ENCODE data around the gene TRAPPC10.

TRAPPC10 gene

GRCh38 chr21:44067011-44067839 lies 55.1 kb downstream of the TRAPPC10 start:
- Histone ChIP-seq H3K4me3 (ENCODE audit: low read depth in 1 of 2, low read length in 1 of 2) (no peak overlapping the region), H3K36me3 (peaks cover 83% of the 10 kb centered on the region)

GRCh38 chr21:44070391-44070790 lies 58.3 kb downstream of the TRAPPC10 start:
- Histone ChIP-seq H3K9me3 (no peaks in the 10 kb centered on the region), H3K4me3 (ENCODE audit: low read depth in 1 of 2, low read length in 1 of 2) (no peak overlapping the region), H3K27me3 (no peaks in the 10 kb centered on the region), H3K36me3 (peaks cover 84% of the 10 kb centered on the region), H3K4me1 (ENCODE audit: control insufficient read depth in 1 of 2, insufficient read depth in 1 of 2, low read depth in 1 of 2, low read length in 1 of 2) (peaks cover 0 to 6% of the 10 kb centered on the region in 2 experiments), H3K27ac (no peak overlapping the region)
- no peak for TF ChIP-seq CTCF (IDR thresholded peaks at IDR 0.05)

More at GRCh38 chr21:44067011-44067839, 55.1 kb downstream of the TRAPPC10 start:
- Histone ChIP-seq H3K27ac (no peak overlapping the region), H3K27me3 (no peaks in the 10 kb centered on the region), H3K9me3 (no peaks in the 10 kb centered on the region), H3K4me1 (ENCODE audit: control insufficient read depth in 1 of 2, insufficient read depth in 1 of 2, low read depth in 1 of 2, low read length in 1 of 2) (peaks cover 0 to 8% of the 10 kb centered on the region in 2 experiments)
- no peak for TF ChIP-seq CTCF (IDR thresholded peaks at IDR 0.05)

GRCh38 chr21:44071359-44072104 lies 59.4 kb downstream of the TRAPPC10 start:
- Histone ChIP-seq H3K27ac (no peak overlapping the region), H3K36me3 (peaks cover 85% of the 10 kb centered on the region), H3K4me3 (ENCODE audit: low read depth in 1 of 2, low read length in 1 of 2) (no peak overlapping the region), H3K4me1 (ENCODE audit: control insufficient read depth in 1 of 2, insufficient read depth in 1 of 2, low read depth in 1 of 2, low read length in 1 of 2) (no peaks in the 10 kb centered on the region), H3K27me3 (no peaks in the 10 kb centered on the region), H3K9me3 (no peaks in the 10 kb centered on the region)
- TF ChIP-seq CTCF (IDR thresholded peaks at IDR 0.05): no peak

- no peak for TF ChIP-seq CTCF (IDR thresholded peaks at IDR 0.05)
- H3K27me3 ChIP-seq: no peaks in the 10 kb centered on the region
Measured at GRCh38 chr21:44072111-44072510, 60.0 kb downstream of the TRAPPC10 start.

GRCh38 chr21:44074315-44074958 lies 62.3 kb downstream of the TRAPPC10 start:
- H3K36me3 ChIP-seq: peaks cover 97% of the 10 kb centered on the region
- TF ChIP-seq CTCF (IDR thresholded peaks at IDR 0.05): no peak
- H3K4me3 ChIP-seq (ENCODE audit: low read depth in 1 of 2, low read length in 1 of 2): no peak overlapping the region
- H3K9me3 ChIP-seq: no peaks in the 10 kb centered on the region
- H3K27ac ChIP-seq: no peak overlapping the region
- H3K27me3 ChIP-seq: no peaks in the 10 kb centered on the region
- no peaks in the 10 kb centered on the region for H3K4me1 ChIP-seq (ENCODE audit: control insufficient read depth in 1 of 2, insufficient read depth in 1 of 2, low read depth in 1 of 2, low read length in 1 of 2)

More at GRCh38 chr21:44072111-44072510, 60.0 kb downstream of the TRAPPC10 start:
- Histone ChIP-seq H3K36me3 (peaks cover 86% of the 10 kb centered on the region), H3K9me3 (no peaks in the 10 kb centered on the region), H3K27ac (no peak overlapping the region), H3K4me3 (ENCODE audit: low read depth in 1 of 2, low read length in 1 of 2) (no peak overlapping the region), H3K4me1 (ENCODE audit: control insufficient read depth in 1 of 2, insufficient read depth in 1 of 2, low read depth in 1 of 2, low read length in 1 of 2) (no peaks in the 10 kb centered on the region)
